HG03565 (cell line): ENCODE data around the gene MRGPRX3.

Experiments
- ATAC-seq: cut with Tn5 transposase; IDR thresholded peaks from one replicate; pipeline ENCODE4 v1.9.1; 2021; ENCODE audit warnings: mild to moderate bottlenecking, moderate library complexity; ENCODE audit not compliant: unreplicated experiment

MRGPRX3 gene

GRCh38 chr11:18151581-18151980 lies 19.2 kb downstream of the MRGPRX3 start:
- no peak for ATAC-seq

GRCh38 chr11:18168372-18168771 lies 36.0 kb downstream of the MRGPRX3 start:
- ATAC-seq, result no peak

GRCh38 chr11:18171377-18172000 lies 39.1 kb downstream of the MRGPRX3 start:
- ATAC-seq, result no peak

- no peak for ATAC-seq
Measured at GRCh38 chr11:18172666-18173065, 40.3 kb downstream of the MRGPRX3 start, which contains the start of gene MRGPRX4. Gene MRGPRX4 (plus strand): TSS chr11:18172837. CDS start chr11:18173257, 420 bp downstream.

GRCh38 chr11:18173225-18173866 lies 41.0 kb downstream of the MRGPRX3 start:
- ATAC-seq, result no peak
